ENCODE measurements around the gene PRDX1. TPM values are rescaled to one million over a fixed set of nuclear protein-coding genes. Genes with fewer than 3 reads are reported as not detected.

PRDX1 gene
- polyA plus RNA-seq, 1 experiment = 414 TPM

GRCh38 chr1:45545553-45546310, 24.0 kb upstream of the PRDX1 start:
- H3K36me3 ChIP-seq (ENCODE audit: control insufficient read depth, insufficient read depth, low read length) = no peaks in the 10 kb centered on the region
- CTCF ChIA-PET = interaction anchor here (0.6 to 1.9 kb wide), 3 partner anchors 24 to 58 kb away, joined by 3 to 5 read pairs (median 5); partner anchors contain the start of gene PRDX1
- POLR2A ChIA-PET = no interaction called here
- no peak overlapping the region for H3K4me3 ChIP-seq (ENCODE audit: low read depth, low read length)
- H3K27me3 ChIP-seq (ENCODE audit: control insufficient read depth, insufficient read depth, low read length) = 0 out of 2 replicates have a peak, but pooled peaks cover 2% of the 10 kb centered on the region
- no peak for DNase-seq (ENCODE audit: low read depth)
- TF ChIP-seq CTCF (IDR thresholded peaks at IDR 0.05; ENCODE audit: insufficient read depth, low read depth, low read length) = no peak

GRCh38 chr1:45545019-45545493, 23.4 kb upstream of the PRDX1 start:
- no peak for DNase-seq (ENCODE audit: low read depth)
- Histone ChIP-seq H3K27me3 (ENCODE audit: control insufficient read depth, insufficient read depth, low read length) (0 out of 2 replicates have a peak, but pooled peaks cover 2% of the 10 kb centered on the region), H3K36me3 (ENCODE audit: control insufficient read depth, insufficient read depth, low read length) (no peaks in the 10 kb centered on the region), H3K4me3 (ENCODE audit: low read depth, low read length) (no peak overlapping the region)
- CTCF ChIA-PET = interaction anchor here (0.9 to 1.9 kb wide), 2 partner anchors 23 to 25 kb away, joined by 5 read pairs; partner anchors contain the start of gene PRDX1
- TF ChIP-seq CTCF (IDR thresholded peaks at IDR 0.05; ENCODE audit: insufficient read depth, low read depth, low read length) = no peak
- POLR2A ChIA-PET = no interaction called here

GRCh38 chr1:45544530-45544929, 22.8 kb upstream of the PRDX1 start:
- Histone ChIP-seq H3K36me3 (ENCODE audit: control insufficient read depth, insufficient read depth, low read length) (no peaks in the 10 kb centered on the region), H3K4me3 (ENCODE audit: low read depth, low read length) (no peak overlapping the region), H3K27me3 (ENCODE audit: control insufficient read depth, insufficient read depth, low read length) (0 out of 2 replicates have a peak, but pooled peaks cover 2% of the 10 kb centered on the region)
- no peak for TF ChIP-seq CTCF (IDR thresholded peaks at IDR 0.05; ENCODE audit: insufficient read depth, low read depth, low read length)
- POLR2A ChIA-PET = no interaction called here
- no peak for DNase-seq (ENCODE audit: low read depth)
- CTCF ChIA-PET = interaction anchor here (0.9 to 1.9 kb wide), 2 partner anchors 23 to 26 kb away, joined by 5 read pairs; partner anchors contain the start of gene PRDX1

- CTCF ChIA-PET = interaction anchor here (1.9 kb wide), 1 partner anchor 22 kb away, joined by 5 read pairs; the partner anchor contains the start of gene PRDX1
- Histone ChIP-seq H3K27me3 (ENCODE audit: control insufficient read depth, insufficient read depth, low read length) (0 out of 2 replicates have a peak, but pooled peaks cover 2% of the 10 kb centered on the region), H3K36me3 (ENCODE audit: control insufficient read depth, insufficient read depth, low read length) (no peaks in the 10 kb centered on the region), H3K4me3 (ENCODE audit: low read depth, low read length) (no peak overlapping the region)
- POLR2A ChIA-PET = no interaction called here
- DNase-seq (ENCODE audit: low read depth) = no peak
- TF ChIP-seq CTCF (IDR thresholded peaks at IDR 0.05; ENCODE audit: insufficient read depth, low read depth, low read length) = no peak
Observed at GRCh38 chr1:45543581-45544417, 22.1 kb upstream of the PRDX1 start.

GRCh38 chr1:45542591-45542990, 20.9 kb upstream of the PRDX1 start:
- CTCF ChIA-PET = interaction anchor here (0.6 kb wide), 1 partner anchor 25 kb away, joined by 3 read pairs; no protein-coding TSS in a partner anchor

More at GRCh38 chr1:45542591-45542990, 20.9 kb upstream of the PRDX1 start:
- POLR2A ChIA-PET = no interaction called here
- TF ChIP-seq CTCF (IDR thresholded peaks at IDR 0.05; ENCODE audit: insufficient read depth, low read depth, low read length) = no peak
- H3K27me3 ChIP-seq (ENCODE audit: control insufficient read depth, insufficient read depth, low read length) = 0 out of 2 replicates have a peak, but pooled peaks cover 2% of the 10 kb centered on the region
- no peak for DNase-seq (ENCODE audit: low read depth)
- no peaks in the 10 kb centered on the region for H3K36me3 ChIP-seq (ENCODE audit: control insufficient read depth, insufficient read depth, low read length)
- H3K4me3 ChIP-seq (ENCODE audit: low read depth, low read length) = no peak overlapping the region
